ENCODE measurements around the gene ZNF366.
A peak's percentile ranks its signal among the peaks of the same experiment; 100 is the strongest.

Gene ZNF366

GRCh38 chr5:72457491-72457890 is 49.7 kb downstream of the ZNF366 start:
- TF ChIP-seq CTCF (IDR thresholded peaks at IDR 0.05; ENCODE audit: low read depth, low read length, missing control alignments) = no peak
- Histone ChIP-seq H3K27me3 (replicated peaks) (no peaks in the 10 kb centered on the region), H3K4me3 (ENCODE audit: low read depth, low read length) (no peak overlapping the region), H3K36me3 (replicated peaks) (no peaks in the 10 kb centered on the region), H3K27ac (no peak overlapping the region)
- DNase-seq = no peak
- in situ Hi-C loops (cut with HindIII; ENCODE audit: low pct_ligation_motif_present, low sequenced_read_pairs) = no loop called here

GRCh38 chr5:72456391-72457074 is 50.7 kb downstream of the ZNF366 start:
- in situ Hi-C loops (cut with HindIII; ENCODE audit: low pct_ligation_motif_present, low sequenced_read_pairs) = no loop called here
- Histone ChIP-seq H3K27ac (no peak overlapping the region), H3K27me3 (replicated peaks) (no peaks in the 10 kb centered on the region), H3K4me3 (ENCODE audit: low read depth, low read length) (no peak overlapping the region), H3K36me3 (replicated peaks) (no peaks in the 10 kb centered on the region)
- no peak for TF ChIP-seq CTCF (IDR thresholded peaks at IDR 0.05; ENCODE audit: low read depth, low read length, missing control alignments)
- DNase-seq = no peak

- H3K36me3 ChIP-seq (replicated peaks) = no peaks in the 10 kb centered on the region
- in situ Hi-C loops (cut with HindIII; ENCODE audit: low pct_ligation_motif_present, low sequenced_read_pairs) = no loop called here
- no peak overlapping the region for H3K4me3 ChIP-seq (ENCODE audit: low read depth, low read length)
- no peak overlapping the region for H3K27ac ChIP-seq
- H3K27me3 ChIP-seq (replicated peaks) = no peaks in the 10 kb centered on the region
- DNase-seq = no peak
- no peak for TF ChIP-seq CTCF (IDR thresholded peaks at IDR 0.05; ENCODE audit: low read depth, low read length, missing control alignments)
These were observed 51.7 kb downstream of the ZNF366 start for GRCh38 chr5:72455476-72455875.

- no peak for TF ChIP-seq CTCF (IDR thresholded peaks at IDR 0.05; ENCODE audit: low read depth, low read length, missing control alignments)
- Histone ChIP-seq H3K27ac (no peak overlapping the region), H3K27me3 (replicated peaks) (no peaks in the 10 kb centered on the region), H3K36me3 (replicated peaks) (no peaks in the 10 kb centered on the region), H3K4me3 (ENCODE audit: low read depth, low read length) (no peak overlapping the region)
- no peak for DNase-seq
- in situ Hi-C loops (cut with HindIII; ENCODE audit: low pct_ligation_motif_present, low sequenced_read_pairs) = no loop called here
These were observed 52.2 kb downstream of the ZNF366 start for GRCh38 chr5:72454996-72455395.

- TF ChIP-seq CTCF (IDR thresholded peaks at IDR 0.05; ENCODE audit: low read depth, low read length, missing control alignments) = no peak
- Histone ChIP-seq H3K27me3 (replicated peaks) (no peaks in the 10 kb centered on the region), H3K27ac (peak overlapping the region; percentile 81), H3K36me3 (replicated peaks) (no peaks in the 10 kb centered on the region), H3K4me3 (ENCODE audit: low read depth, low read length) (no peak overlapping the region)
- no peak for DNase-seq
- in situ Hi-C loops (cut with HindIII; ENCODE audit: low pct_ligation_motif_present, low sequenced_read_pairs) = no loop called here
These were observed 53.9 kb downstream of the ZNF366 start for GRCh38 chr5:72453246-72453775.
